HepG2 (cell line): ENCODE data around the gene TOE1. TPM values are rescaled to one million over a fixed set of nuclear protein-coding genes. Genes with fewer than 3 reads are reported as not detected.

Experiments
- ATAC-seq: fragments of 200-7000 bp; cut with Tn5 transposase; 3 replicates; pipeline ENCODE4 v1.9.1; 2020; ENCODE audit warnings: mild to moderate bottlenecking, moderate library complexity
- BruUV-seq: library from RNA; stranded (reverse); fragments of 400-500 nt; replicated peaks from 2 replicates; lab custom pipeline; 2021; lab: Mats Ljungman, UMichigan
- CTCF ChIA-PET: fragments of 300-600 bp; formaldehyde crosslinking; extraction: SDS; loops from one replicate; lab custom pipeline; 2021; ENCODE audit warnings: low total read pairs, inconsistent platforms, low intra/inter-chr PET ratio; lab: Yijun Ruan, JAX
- POLR2A ChIA-PET: fragments of 350-600 bp; sonication (Branson Sonifier 250); formaldehyde crosslinking; loops from one replicate; lab custom pipeline; 2020; ENCODE audit warnings: antibody characterized with exemption, inconsistent platforms; lab: Yijun Ruan, JAX
- DNase-seq: peaks from one replicate; pipeline ENCODE4 v3.0.0-alpha.2; 2015; ENCODE audit warnings: low spot score
- FAIRE-seq: peaks from 3 replicates; lab custom pipeline; 2011; peaks lifted over from hg19 to GRCh38; lab: Jason Lieb, UNC
- H2AFZ ChIP-seq: one replicate; pipeline ENCODE4 v1.6.1; 2011; ENCODE audit warnings: low read length, inconsistent platforms
- H3K27ac ChIP-seq: fragments of 300-600 bp; 3 replicates; pipeline ENCODE4 v1.8.0; 2011; ENCODE audit warnings: mixed run types, mild to moderate bottlenecking, mixed read lengths, low read length, inconsistent platforms; ENCODE audit not compliant: insufficient read depth; ENCODE audit errors: extremely low read length
- H3K27me3 ChIP-seq, 2 experiments: fragments of 200-600 bp in 1 of 2; 2 replicates in 1 of 2; 3 replicates in 1 of 2; pipeline versions ENCODE4 v1.6.0 to v1.8.0; 2011; ENCODE audit warnings: low read length in 2 of 2, mild to moderate bottlenecking in 2 of 2, moderate library complexity in 2 of 2, inconsistent platforms in 1 of 2; ENCODE audit not compliant: insufficient read depth in 2 of 2, control insufficient read depth in 1 of 2
- H3K36me3 ChIP-seq, 2 experiments: fragments of 200-600 bp in 1 of 2; replicated peaks in 1 of 2; 2 replicates in 1 of 2; 3 replicates in 1 of 2; pipeline versions ENCODE4 v1.5.1 to v1.8.0; 2011; ENCODE audit warnings: low read length in 2 of 2, inconsistent platforms in 1 of 2; ENCODE audit not compliant: insufficient read depth in 2 of 2, control insufficient read depth in 1 of 2
- H3K4me1 ChIP-seq: 2 replicates; pipeline ENCODE4 v1.5.1; 2012; ENCODE audit warnings: low read length, inconsistent platforms; ENCODE audit not compliant: insufficient read depth
- H3K4me2 ChIP-seq: 2 replicates; pipeline ENCODE4 v1.6.0; 2011; ENCODE audit warnings: low read depth, low read length, inconsistent platforms
- H3K4me3 ChIP-seq, 3 experiments: fragments of 200-600 bp in 1 of 3; sonication (generic), shearing (Covaris generic) in 1 of 3; replicated peaks in 1 of 3; 2 replicates each; pipeline ENCODE4 v1.5.1; 2011 to 2016; ENCODE audit warnings: low read length in 3 of 3, inconsistent platforms in 2 of 3, low read depth in 2 of 3, mild to moderate bottlenecking in 2 of 3, control low read depth in 1 of 3, mixed read lengths in 1 of 3; ENCODE audit not compliant: insufficient read depth in 1 of 3
- H3K79me2 ChIP-seq: one replicate; pipeline ENCODE4 v1.6.1; 2011; ENCODE audit warnings: low read length, inconsistent platforms; ENCODE audit not compliant: insufficient read depth
- H3K9ac ChIP-seq: 2 replicates; pipeline ENCODE4 v1.6.0; 2011; ENCODE audit warnings: mild to moderate bottlenecking, low read depth, low read length, inconsistent platforms; ENCODE audit not compliant: insufficient read depth
- H3K9me3 ChIP-seq: 2 replicates; pipeline ENCODE4 v1.5.1; 2012; ENCODE audit warnings: mild to moderate bottlenecking, low read length
- H4K20me1 ChIP-seq: 2 replicates; pipeline ENCODE4 v1.6.0; 2011; ENCODE audit warnings: inconsistent platforms, mild to moderate bottlenecking, low read length, moderate library complexity; ENCODE audit not compliant: insufficient read depth
- ZNF292 ChIP-seq: sonication (generic); formaldehyde crosslinking; IDR thresholded peaks from 2 replicates; pipeline ENCODE4 v1.8.1; 2022; ENCODE audit warnings: mild to moderate bottlenecking, low read depth, missing genetic modification reagents, borderline replicate concordance
- ZNF619 ChIP-seq: sonication (generic); formaldehyde crosslinking; IDR thresholded peaks from 2 replicates; pipeline ENCODE4 v1.4.0; 2020; ENCODE audit warnings: mild to moderate bottlenecking, missing genetic modification reagents
- WGBS: methylation state at CpG from one replicate; pipeline ENCODE4 v1.1.6; 2017; ENCODE audit warnings: low lambda C conversion rate; 5-methylcytosine and 5-hydroxymethylcytosine counted together
- in situ Hi-C: cut with HindIII; loops from 2 replicates; pipeline ENCODE4 v1.10.0; 2017; ENCODE audit warnings: low pct_unique_long_range_greater_than_20kb; ENCODE audit not compliant: extremely low pct_ligation_motif_present
- intact Hi-C: fragments of 100-400 bp; cut with micrococcal nuclease; formaldehyde crosslinking; loops from one replicate; pipeline ENCODE4 v1.10.0; 2022; ENCODE audit not compliant: unreplicated experiment
- polyA plus RNA-seq, 8 experiments: library from polyadenylated mRNA; depleted of rRNA in 3 of 8; stranded (reverse) in 7 of 8; unstranded in 1 of 8; fragments of >200 nt; fragmentation: Illumina TruSeq in 4 of 8; extraction: Trizol in 4 of 8; gene quantifications; 2 replicates each; pipeline versions ENCODE4 v1.2.1 to v1.2.3, GENCODE V29; 2011 to 2016; ENCODE audit warnings: low read depth in 4 of 8, missing spikeins in 1 of 8, mixed read lengths in 1 of 8; ENCODE audit not compliant: insufficient read depth in 1 of 8
- total RNA-seq, 5 experiments: library from RNA; depleted of rRNA; stranded (reverse); fragments of >200 nt; fragmentation: Illumina TruSeq; extraction: Trizol; gene quantifications; 2 replicates each; pipeline ENCODE4 v1.2.3, GENCODE V29; 2016; ENCODE audit warnings: low read depth in 1 of 5
- TF ChIP-seq, protein P1 (sequence below): sonication (generic); formaldehyde crosslinking; IDR thresholded peaks from 2 replicates; pipeline ENCODE4 v1.8.0; 2022; ENCODE audit warnings: mild to moderate bottlenecking, missing genetic modification reagents, moderate library complexity
- TF ChIP-seq, protein P2 (sequence below): sonication (generic); formaldehyde crosslinking; IDR thresholded peaks from 2 replicates; pipeline ENCODE4 v1.5.0; 2020; ENCODE audit warnings: missing genetic modification reagents
- TF ChIP-seq, protein P3 (sequence below): sonication (generic); formaldehyde crosslinking; IDR thresholded peaks from 2 replicates; pipeline ENCODE4 v1.4.0; 2020; ENCODE audit warnings: mild to moderate bottlenecking, missing genetic modification reagents

TOE1 gene
- total and polyA plus RNA-seq, 2 of the 13 experiments (the other 11 are each of a cell fraction or from before 2014, with no cell fraction given): 14.1 to 19.0 TPM

DNA sequence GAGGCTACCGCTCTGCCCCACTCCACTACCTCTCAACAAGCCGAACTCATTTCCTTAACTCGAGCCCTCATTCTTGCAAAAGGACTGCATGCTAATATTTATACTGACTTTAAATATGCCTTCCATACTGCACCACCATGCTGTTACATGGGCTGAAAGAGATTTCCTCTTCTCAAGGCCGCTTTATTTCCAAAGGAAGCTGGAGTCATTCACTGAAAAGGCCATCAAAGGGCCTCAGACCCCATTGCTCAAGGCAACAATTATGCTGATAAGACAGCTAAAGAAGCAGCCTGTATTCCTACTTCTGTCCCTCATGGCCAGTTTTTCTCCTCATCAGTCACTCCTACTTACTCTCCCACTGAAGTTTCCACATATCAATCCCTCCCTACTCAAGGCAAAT lies 20.2 kb upstream of the TOE1 start:
- in situ Hi-C loops (no loop called here), intact Hi-C loops (no loop called here)
- DNase-seq: no peak
- Histone ChIP-seq H3K36me3 (no peaks in the 10 kb centered on the region), H3K9ac (no peak overlapping the region), H3K9me3 (no peaks in the 10 kb centered on the region), H2AFZ (no peak overlapping the region), H3K27ac (no peak overlapping the region), H3K4me2 (no peak overlapping the region), H3K79me2 (no peaks in the 10 kb centered on the region), H3K4me1 (peaks cover 30% of the 10 kb centered on the region), H4K20me1 (no peaks in the 10 kb centered on the region), H3K27me3 (peaks cover 0 to 2% of the 10 kb centered on the region in 2 experiments; a peak in 1 of 5 replicates), H3K4me3 (no peak overlapping the region)
- TF ChIP-seq ZNF619 (CRISPR knock-in tag): no peak
- TF ChIP-seq ZNF292 (CRISPR knock-in tag): no peak
- TF ChIP-seq, protein P1, sequence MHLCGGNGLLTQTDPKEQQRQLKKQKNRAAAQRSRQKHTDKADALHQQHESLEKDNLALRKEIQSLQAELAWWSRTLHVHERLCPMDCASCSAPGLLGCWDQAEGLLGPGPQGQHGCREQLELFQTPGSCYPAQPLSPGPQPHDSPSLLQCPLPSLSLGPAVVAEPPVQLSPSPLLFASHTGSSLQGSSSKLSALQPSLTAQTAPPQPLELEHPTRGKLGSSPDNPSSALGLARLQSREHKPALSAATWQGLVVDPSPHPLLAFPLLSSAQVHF: no peak
- TF ChIP-seq, protein P2, sequence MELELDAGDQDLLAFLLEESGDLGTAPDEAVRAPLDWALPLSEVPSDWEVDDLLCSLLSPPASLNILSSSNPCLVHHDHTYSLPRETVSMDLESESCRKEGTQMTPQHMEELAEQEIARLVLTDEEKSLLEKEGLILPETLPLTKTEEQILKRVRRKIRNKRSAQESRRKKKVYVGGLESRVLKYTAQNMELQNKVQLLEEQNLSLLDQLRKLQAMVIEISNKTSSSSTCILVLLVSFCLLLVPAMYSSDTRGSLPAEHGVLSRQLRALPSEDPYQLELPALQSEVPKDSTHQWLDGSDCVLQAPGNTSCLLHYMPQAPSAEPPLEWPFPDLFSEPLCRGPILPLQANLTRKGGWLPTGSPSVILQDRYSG (CRISPR knock-in tag): no peak
- TF ChIP-seq, protein P3, sequence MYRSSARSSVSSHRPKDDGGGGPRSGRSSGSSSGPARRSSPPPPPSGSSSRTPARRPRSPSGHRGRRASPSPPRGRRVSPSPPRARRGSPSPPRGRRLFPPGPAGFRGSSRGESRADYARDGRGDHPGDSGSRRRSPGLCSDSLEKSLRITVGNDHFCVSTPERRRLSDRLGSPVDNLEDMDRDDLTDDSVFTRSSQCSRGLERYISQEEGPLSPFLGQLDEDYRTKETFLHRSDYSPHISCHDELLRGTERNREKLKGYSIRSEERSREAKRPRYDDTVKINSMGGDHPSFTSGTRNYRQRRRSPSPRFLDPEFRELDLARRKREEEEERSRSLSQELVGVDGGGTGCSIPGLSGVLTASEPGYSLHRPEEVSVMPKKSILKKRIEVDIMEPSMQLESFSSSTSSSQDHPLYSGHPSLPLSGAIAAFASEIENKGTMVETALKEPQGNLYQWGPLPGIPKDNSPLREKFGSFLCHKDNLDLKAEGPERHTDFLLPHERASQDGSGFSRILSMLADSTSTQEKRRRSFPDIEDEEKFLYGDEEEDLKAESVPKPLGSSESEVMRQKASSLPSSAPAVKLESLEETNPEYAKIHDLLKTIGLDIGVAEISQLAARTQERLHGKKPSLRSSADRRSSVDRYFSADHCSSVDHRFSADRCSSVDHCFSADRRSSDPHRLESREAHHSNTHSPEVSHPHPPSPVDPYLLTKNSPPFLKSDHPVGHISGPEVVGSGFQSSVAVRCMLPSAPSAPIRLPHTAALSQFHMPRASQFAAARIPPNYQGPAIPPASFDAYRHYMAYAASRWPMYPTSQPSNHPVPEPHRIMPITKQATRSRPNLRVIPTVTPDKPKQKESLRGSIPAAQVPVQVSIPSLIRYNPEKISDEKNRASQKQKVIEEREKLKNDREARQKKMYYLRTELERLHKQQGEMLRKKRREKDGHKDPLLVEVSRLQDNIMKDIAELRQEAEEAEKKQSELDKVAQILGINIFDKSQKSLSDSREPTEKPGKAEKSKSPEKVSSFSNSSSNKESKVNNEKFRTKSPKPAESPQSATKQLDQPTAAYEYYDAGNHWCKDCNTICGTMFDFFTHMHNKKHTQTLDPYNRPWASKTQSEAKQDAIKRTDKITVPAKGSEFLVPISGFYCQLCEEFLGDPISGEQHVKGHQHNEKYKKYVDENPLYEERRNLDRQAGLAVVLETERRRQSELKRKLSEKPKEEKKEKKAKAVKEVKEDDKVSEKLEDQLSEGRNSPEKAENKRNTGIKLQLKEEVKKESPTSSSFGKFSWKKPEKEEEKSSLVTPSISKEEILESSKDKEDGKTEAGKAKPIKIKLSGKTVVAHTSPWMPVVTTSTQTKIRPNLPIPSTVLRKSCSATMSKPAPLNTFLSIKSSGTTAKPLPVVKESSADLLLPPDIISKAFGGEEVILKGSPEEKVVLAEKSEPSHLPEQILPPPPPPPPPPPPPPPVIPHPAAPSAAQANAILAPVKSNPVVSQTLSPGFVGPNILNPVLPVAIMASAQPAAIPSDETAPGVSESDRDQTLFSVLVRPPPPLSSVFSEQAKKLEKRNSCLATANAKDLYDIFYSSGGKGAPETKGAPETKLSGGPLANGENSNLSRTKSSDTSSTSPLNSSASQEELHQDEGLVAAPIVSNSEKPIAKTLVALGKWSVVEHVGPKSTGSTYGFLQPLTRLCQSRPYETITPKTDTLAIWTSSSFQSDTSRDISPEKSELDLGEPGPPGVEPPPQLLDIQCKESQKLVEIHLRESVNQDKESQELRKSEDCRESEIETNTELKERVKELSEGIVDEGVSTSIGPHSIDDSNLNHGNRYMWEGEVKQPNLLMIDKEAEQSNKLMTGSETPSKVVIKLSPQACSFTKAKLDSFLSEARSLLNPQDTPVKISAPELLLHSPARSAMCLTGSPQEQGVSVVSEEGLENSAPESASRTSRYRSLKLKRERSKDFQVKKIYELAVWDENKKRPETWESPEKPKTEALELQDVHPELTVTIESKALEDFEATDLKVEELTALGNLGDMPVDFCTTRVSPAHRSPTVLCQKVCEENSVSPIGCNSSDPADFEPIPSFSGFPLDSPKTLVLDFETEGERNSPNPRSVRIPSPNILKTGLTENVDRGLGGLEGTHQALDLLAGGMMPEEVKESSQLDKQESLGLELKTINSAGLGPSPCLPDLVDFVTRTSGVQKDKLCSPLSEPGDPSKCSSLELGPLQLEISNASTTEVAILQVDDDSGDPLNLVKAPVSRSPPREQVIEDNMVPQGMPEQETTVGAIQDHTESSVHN (CRISPR knock-in tag): no peak
- ATAC-seq: no peak
- POLR2A ChIA-PET: interaction anchor here (0.9 to 3.2 kb wide), 2 partner anchors 16 to 20 kb away, joined by 6 to 16 read pairs; partner anchors contain the start of genes MUTYH and TOE1
- CTCF ChIA-PET: no interaction called here
- no peak for FAIRE-seq
- no TSS peak for BruUV-seq
- 63% methylated on average over 4 of the region's 4 CpGs for WGBS
